Measurements from ENCODE around the gene PDCD7. TPM values are rescaled to one million over a fixed set of nuclear protein-coding genes. Genes with fewer than 3 reads are reported as not detected.
A peak's percentile ranks its signal among the peaks of the same experiment; 100 is the strongest.
"Not testable (repeated sequence)": the region's sequence is repeated elsewhere in the genome, so short reads cannot be mapped to it uniquely, and the experiment has no call there.

The PDCD7 gene
- total RNA-seq, 2 experiments from 2014 or later, result 37.8 to 38.9 TPM

- Mint-ChIP-seq H3K4me1 (no peaks in the 10 kb centered on the region), H3K27me3 (no peaks in the 10 kb centered on the region), H3K9me3 (no peaks in the 10 kb centered on the region), H3K27ac (no peak overlapping the region), H3K4me3 (no peak overlapping the region), H3K36me3 (ENCODE audit: low read depth) (peaks cover 24% of the 10 kb centered on the region)
- DNase-seq, result no peak
- CTCF ChIA-PET, result no interaction called here
- POLR2A ChIA-PET, result interaction anchor here (2.3 kb wide), 1 partner anchor 142 kb away, joined by 7 read pairs; the partner anchor contains the start of gene RNU5B-1
Measured at GRCh38 chr15:65163041-65163440, 29.4 kb upstream of the PDCD7 start.

GRCh38 chr15:65156692-65157091 lies 23.1 kb upstream of the PDCD7 start:
- Mint-ChIP-seq H3K4me3 (no peak overlapping the region), H3K36me3 (ENCODE audit: low read depth) (peaks cover 33% of the 10 kb centered on the region), H3K4me1 (no peaks in the 10 kb centered on the region), H3K9me3 (no peaks in the 10 kb centered on the region), H3K27me3 (no peaks in the 10 kb centered on the region), H3K27ac (no peak overlapping the region)
- ChIA-PET POLR2A (interaction anchor here (1.3 kb wide), 1 partner anchor 23 kb away, joined by 3 read pairs; the partner anchor contains the start of gene PDCD7), CTCF (interaction anchor here (1.3 kb wide), 1 partner anchor 8 kb away, joined by 4 read pairs; no protein-coding TSS in a partner anchor)
- no peak for DNase-seq

- H3K36me3 Mint-ChIP-seq (ENCODE audit: low read depth), result peaks cover 36% of the 10 kb centered on the region
- no peak for DNase-seq
- CTCF ChIA-PET, result no interaction called here
- no peaks in the 10 kb centered on the region for H3K27me3 Mint-ChIP-seq
- POLR2A ChIA-PET, result no interaction called here
- H3K4me3 Mint-ChIP-seq, result no peak overlapping the region
- H3K27ac Mint-ChIP-seq, result no peak overlapping the region
- no peaks in the 10 kb centered on the region for H3K9me3 Mint-ChIP-seq
- no peaks in the 10 kb centered on the region for H3K4me1 Mint-ChIP-seq
Measured at GRCh38 chr15:65154720-65155119, 21.1 kb upstream of the PDCD7 start.

GRCh38 chr15:65147902-65148301 lies 14.3 kb upstream of the PDCD7 start:
- no peaks in the 10 kb centered on the region for H3K27me3 Mint-ChIP-seq
- H3K4me3 Mint-ChIP-seq, result no peak overlapping the region
- CTCF ChIA-PET, result interaction anchor here (1.4 kb wide), 1 partner anchor 9 kb away, joined by 4 read pairs; no protein-coding TSS in a partner anchor
- H3K36me3 Mint-ChIP-seq (ENCODE audit: low read depth), result peaks cover 26% of the 10 kb centered on the region
- H3K9me3 Mint-ChIP-seq, result no peaks in the 10 kb centered on the region
- H3K4me1 Mint-ChIP-seq, result no peaks in the 10 kb centered on the region
- no peak overlapping the region for H3K27ac Mint-ChIP-seq
- POLR2A ChIA-PET, result interaction anchor here (1.0 kb wide), 1 partner anchor 9 kb away, joined by 3 read pairs; no protein-coding TSS in a partner anchor
- DNase-seq, result no peak

- POLR2A ChIA-PET, result interaction anchor here (0.6 to 1.3 kb wide), 2 partner anchors 62 to 73 kb away, joined by 3 to 4 read pairs; no protein-coding TSS in a partner anchor
Measured at GRCh38 chr15:65146438-65146837, 12.8 kb upstream of the PDCD7 start.

GRCh38 chr15:65138631-65139030 lies 5.0 kb upstream of the PDCD7 start:
- H3K4me1 Mint-ChIP-seq; CTCF ChIA-PET; DNase-seq; H3K27ac Mint-ChIP-seq; H3K9me3 Mint-ChIP-seq; H3K4me3 Mint-ChIP-seq; H3K27me3 Mint-ChIP-seq; H3K36me3 Mint-ChIP-seq (ENCODE audit: low read depth): not testable (repeated sequence)
- POLR2A ChIA-PET, result interaction anchor here (1.1 kb wide), 1 partner anchor 10 kb away, joined by 3 read pairs; no protein-coding TSS in a partner anchor

More at GRCh38 chr15:65146438-65146837, 12.8 kb upstream of the PDCD7 start:
- Mint-ChIP-seq H3K27ac (no peak overlapping the region), H3K36me3 (ENCODE audit: low read depth) (peaks cover 21% of the 10 kb centered on the region), H3K4me3 (no peak overlapping the region), H3K9me3 (no peaks in the 10 kb centered on the region), H3K4me1 (no peaks in the 10 kb centered on the region), H3K27me3 (no peaks in the 10 kb centered on the region)
- CTCF ChIA-PET, result no interaction called here
- DNase-seq, result no peak

GRCh38 chr15:65137893-65138292 lies 4.3 kb upstream of the PDCD7 start:
- H3K36me3 Mint-ChIP-seq (ENCODE audit: low read depth); H3K27me3 Mint-ChIP-seq; H3K4me3 Mint-ChIP-seq; DNase-seq; CTCF ChIA-PET; H3K9me3 Mint-ChIP-seq; POLR2A ChIA-PET; H3K4me1 Mint-ChIP-seq; H3K27ac Mint-ChIP-seq: not testable (repeated sequence)

- H3K36me3 Mint-ChIP-seq (ENCODE audit: low read depth); H3K4me3 Mint-ChIP-seq; H3K9me3 Mint-ChIP-seq; CTCF ChIA-PET; DNase-seq; H3K27ac Mint-ChIP-seq; H3K27me3 Mint-ChIP-seq; POLR2A ChIA-PET: not testable (repeated sequence)
- H3K4me1 Mint-ChIP-seq, result peaks cover 13% of the 10 kb centered on the region
Measured at GRCh38 chr15:65137089-65137488, 3.5 kb upstream of the PDCD7 start.

- Mint-ChIP-seq H3K4me1 (peaks cover 26% of the 10 kb centered on the region), H3K4me3 (peak overlapping the region; percentile 88), H3K9me3 (peaks cover 2% of the 10 kb centered on the region), H3K27me3 (no peaks in the 10 kb centered on the region), H3K27ac (no peak overlapping the region), H3K36me3 (ENCODE audit: low read depth) (peaks cover 9% of the 10 kb centered on the region)
- CTCF ChIA-PET, result interaction anchor here (1.3 to 1.6 kb wide), 2 partner anchors 33 to 152 kb away, joined by 4 to 7 read pairs; partner anchors contain the start of gene PARP16
- no peak for DNase-seq
- POLR2A ChIA-PET, result interaction anchor here (0.9 to 2.4 kb wide), 9 partner anchors 10 to 747 kb away, joined by 3 to 19 read pairs (median 7); partner anchors contain the start of genes CLPX, PARP16, RNU5B-1 and TRIP4
Measured at GRCh38 chr15:65134538-65134937, 930 bp upstream of the PDCD7 start.

GRCh38 chr15:65132878-65133547 lies 595 bp downstream of the PDCD7 start:
- DNase-seq, result peak; percentile 32
- ChIA-PET POLR2A (interaction anchor here (1.0 to 2.4 kb wide), 11 partner anchors 16 to 307 kb away, joined by 3 to 19 read pairs (median 5); partner anchors contain the start of genes CLPX, PARP16, PIF1 and RNU5B-1), CTCF (interaction anchor here (1.3 kb wide), 1 partner anchor 154 kb away, joined by 4 read pairs; the partner anchor contains the start of gene PARP16)
- Mint-ChIP-seq H3K27ac (peak overlapping the region; percentile 84), H3K4me1 (peaks cover 31% of the 10 kb centered on the region), H3K27me3 (no peaks in the 10 kb centered on the region), H3K9me3 (peaks cover 2% of the 10 kb centered on the region), H3K4me3 (peak overlapping the region; percentile 86), H3K36me3 (ENCODE audit: low read depth) (peaks cover 15% of the 10 kb centered on the region)

- CTCF ChIA-PET, result interaction anchor here (0.9 kb wide), 1 partner anchor 8 kb away, joined by 4 read pairs; no protein-coding TSS in a partner anchor
- Mint-ChIP-seq H3K9me3 (no peaks in the 10 kb centered on the region), H3K36me3 (ENCODE audit: low read depth) (peaks cover 25% of the 10 kb centered on the region), H3K27me3 (no peaks in the 10 kb centered on the region), H3K27ac (no peak overlapping the region), H3K4me1 (peaks cover 33% of the 10 kb centered on the region), H3K4me3 (no peak overlapping the region)
- DNase-seq, result no peak
- POLR2A ChIA-PET, result interaction anchor here (1.2 to 1.8 kb wide), 3 partner anchors 55 to 174 kb away, joined by 3 to 6 read pairs (median 5); partner anchors contain the start of gene RNU5B-1
Measured at GRCh38 chr15:65130941-65131340, 2.7 kb downstream of the PDCD7 start.

- POLR2A ChIA-PET, result interaction anchor here (0.9 to 1.0 kb wide), 2 partner anchors 69 to 189 kb away, joined by 3 read pairs; partner anchors contain the start of gene RNU5B-1
- CTCF ChIA-PET, result no interaction called here
- peaks cover 43% of the 10 kb centered on the region for H3K36me3 Mint-ChIP-seq (ENCODE audit: low read depth)
- DNase-seq, result no peak
- no peaks in the 10 kb centered on the region for H3K27me3 Mint-ChIP-seq
- no peaks in the 10 kb centered on the region for H3K9me3 Mint-ChIP-seq
- H3K4me3 Mint-ChIP-seq, result no peak overlapping the region
- no peak overlapping the region for H3K27ac Mint-ChIP-seq
- peaks cover 2% of the 10 kb centered on the region for H3K4me1 Mint-ChIP-seq
Measured at GRCh38 chr15:65115542-65115941, 18.1 kb downstream of the PDCD7 start.

- CTCF ChIA-PET, result interaction anchor here (2.0 kb wide), 1 partner anchor 81 kb away, joined by 5 read pairs; no protein-coding TSS in a partner anchor
Measured at GRCh38 chr15:65115086-65115485, 18.5 kb downstream of the PDCD7 start, which contains the start of gene UBAP1L. UBAP1L (minus strand) TSS chr15:65115200; CDS start chr15:65106215, 8,985 bp downstream.

More at GRCh38 chr15:65115086-65115485, 18.5 kb downstream of the PDCD7 start, which contains the start of gene UBAP1L:
- Mint-ChIP-seq H3K36me3 (ENCODE audit: low read depth) (peaks cover 43% of the 10 kb centered on the region), H3K9me3 (no peaks in the 10 kb centered on the region), H3K4me1 (peaks cover 2% of the 10 kb centered on the region), H3K4me3 (no peak within 1 kb of the TSS), H3K27me3 (no peaks in the 10 kb centered on the region), H3K27ac (no peak within 1 kb of the TSS)
- DNase-seq, result no peak
- POLR2A ChIA-PET, result interaction anchor here (1.0 kb wide), 1 partner anchor 189 kb away, joined by 3 read pairs; the partner anchor contains the start of gene RNU5B-1
